GM21447 (cell line): ENCODE data around the gene VAV2.

ENCODE experiments used
- ATAC-seq: cut with Tn5 transposase; IDR thresholded peaks from one replicate; pipeline ENCODE4 v1.9.1; 2021; ENCODE audit not compliant: unreplicated experiment

The VAV2 gene

GRCh38 chr9:133843751-133844397 is 148.2 kb downstream of the VAV2 start:
- no peak for ATAC-seq

- ATAC-seq = no peak
These were observed 148.9 kb downstream of the VAV2 start for GRCh38 chr9:133843250-133843649.

- ATAC-seq = no peak
These were observed 149.3 kb downstream of the VAV2 start for GRCh38 chr9:133842721-133843227.

- no peak for ATAC-seq
These were observed 149.9 kb downstream of the VAV2 start for GRCh38 chr9:133842174-133842573.

GRCh38 chr9:133841167-133841812 is 150.8 kb downstream of the VAV2 start:
- no peak for ATAC-seq

- ATAC-seq = no peak
These were observed 152.2 kb downstream of the VAV2 start for GRCh38 chr9:133839822-133840329.

- ATAC-seq = no peak
These were observed 153.1 kb downstream of the VAV2 start for GRCh38 chr9:133838859-133839507.

- no peak for ATAC-seq
These were observed 154.2 kb downstream of the VAV2 start for GRCh38 chr9:133837627-133838597.

- no peak for ATAC-seq
These were observed 155.3 kb downstream of the VAV2 start for GRCh38 chr9:133836818-133837217.

- ATAC-seq = no peak
These were observed 155.9 kb downstream of the VAV2 start for GRCh38 chr9:133836001-133836758.

- ATAC-seq = no peak
These were observed 156.7 kb downstream of the VAV2 start for GRCh38 chr9:133835262-133835901.

GRCh38 chr9:133834080-133834976 is 157.8 kb downstream of the VAV2 start:
- ATAC-seq = no peak

- no peak for ATAC-seq
These were observed 158.6 kb downstream of the VAV2 start for GRCh38 chr9:133833388-133834025.

GRCh38 chr9:133832877-133833276 is 159.2 kb downstream of the VAV2 start:
- no peak for ATAC-seq

- no peak for ATAC-seq
These were observed 161.4 kb downstream of the VAV2 start for GRCh38 chr9:133830711-133831110.

GRCh38 chr9:133830310-133830709 is 161.8 kb downstream of the VAV2 start:
- no peak for ATAC-seq

- no peak for ATAC-seq
These were observed 163.7 kb downstream of the VAV2 start for GRCh38 chr9:133828338-133828997.
